Uterus (tissue), 4 donors: ENCODE results near the gene RPS15. TPM values are rescaled to one million over a fixed set of nuclear protein-coding genes. Genes with fewer than 3 reads are reported as not detected.

Experiments used
- DNase-seq, 2 donors: peaks; one replicate each; pipeline ENCODE4 v3.0.0-alpha.2; 2019 to 2020
- H3K27ac ChIP-seq, 2 donors: fragments of 200-600 bp; sonication (generic); 1 replicate in 1 of 2; 2 replicates in 1 of 2; pipeline ENCODE4 v1.5.1; 2016 to 2018
- H3K27me3 ChIP-seq, 2 donors: fragments of 200-600 bp; sonication (generic); one replicate each; pipeline ENCODE4 v1.5.1; 2018 to 2019; ENCODE audit warnings: control low read depth in 1 of 2
- H3K36me3 ChIP-seq, 2 donors: fragments of 200-600 bp; sonication (generic); one replicate each; pipeline ENCODE4 v1.5.1; 2019; ENCODE audit warnings: control low read depth in 1 of 2
- H3K4me1 ChIP-seq, 2 donors: fragments of 200-600 bp; sonication (generic); one replicate each; pipeline ENCODE4 v1.5.1; 2018 to 2019; ENCODE audit warnings: control low read depth in 1 of 2
- H3K4me3 ChIP-seq, 2 donors: fragments of 200-600 bp; sonication (generic); 1 replicate in 1 of 2; 2 replicates in 1 of 2; pipeline ENCODE4 v1.5.1; 2018 to 2019; ENCODE audit warnings: mild to moderate bottlenecking in 1 of 2
- H3K9me3 ChIP-seq, 2 donors: fragments of 200-600 bp; sonication (generic); one replicate each; pipeline ENCODE4 v1.5.1; 2019; ENCODE audit warnings: control low read depth in 1 of 2
- CTCF ChIP-seq, 4 experiments: fragments of 200-600 bp in 2 of 4; fragments of 450-650 bp in 2 of 4; sonication (generic) in 2 of 4; IDR thresholded peaks; one replicate each; pipeline ENCODE4 v1.5.1; 2016 to 2019; ENCODE audit warnings: antibody characterized with exemption in 4 of 4, mild to moderate bottlenecking in 2 of 4, moderate library complexity in 1 of 4
- POLR2A ChIP-seq, 2 donors: fragments of 450-650 bp; IDR thresholded peaks; one replicate each; pipeline ENCODE4 v1.6.1; 2016; ENCODE audit warnings: antibody characterized with exemption in 2 of 2, mild to moderate bottlenecking in 1 of 2, moderate library complexity in 1 of 2
- intact Hi-C: fragments of 100-400 bp; cut with DNase I; formaldehyde crosslinking; loops from one replicate; pipeline ENCODE4 v1.15.1; 2023; ENCODE audit warnings: low total_unique reads
- total RNA-seq, 4 donors: library from RNA; depleted of rRNA in 3 of 4; stranded (reverse); fragments of >200 nt in 3 of 4; gene quantifications; one replicate each; pipeline versions ENCODE4 v1.1.0 to v1.2.4, GENCODE V29; 2014 to 2023
- donor health status: DM: yes; HTN: yes; CAD: no.

The RPS15 gene
- total RNA-seq, 4 donors from 2014 or later: 648 to 5,728 (median 1,854) TPM

- Histone ChIP-seq H3K36me3 (no peaks in the 10 kb centered on the region), H3K27me3 (no peaks in the 10 kb centered on the region), H3K4me3 (no peak overlapping the region), H3K9me3 (no peaks in the 10 kb centered on the region), H3K27ac (no peak overlapping the region), H3K4me1 (peaks cover 0 to 22% of the 10 kb centered on the region in 2 donors)
- intact Hi-C loops: no loop called here
- TF ChIP-seq POLR2A (IDR thresholded peaks at IDR 0.05) (no peak), CTCF (IDR thresholded peaks at IDR 0.05) (no peak)
- DNase-seq: no peak
Measured at GRCh38 chr19:1399079-1399478, 39.1 kb upstream of the RPS15 start.

GRCh38 chr19:1399745-1400144 lies 38.5 kb upstream of the RPS15 start:
- no peak overlapping the region for H3K27ac ChIP-seq
- H3K4me1 ChIP-seq: peaks cover 0 to 22% of the 10 kb centered on the region in 2 donors
- no peaks in the 10 kb centered on the region for H3K27me3 ChIP-seq
- intact Hi-C loops: no loop called here
- no peak for DNase-seq
- H3K36me3 ChIP-seq: no peaks in the 10 kb centered on the region
- H3K9me3 ChIP-seq: no peaks in the 10 kb centered on the region
- no peak overlapping the region for H3K4me3 ChIP-seq
- TF ChIP-seq CTCF (IDR thresholded peaks at IDR 0.05): no peak
- no peak for TF ChIP-seq POLR2A (IDR thresholded peaks at IDR 0.05)

- TF ChIP-seq POLR2A (IDR thresholded peaks at IDR 0.05): no peak
- no peak for TF ChIP-seq CTCF (IDR thresholded peaks at IDR 0.05)
- intact Hi-C loops: no loop called here
- Histone ChIP-seq H3K27me3 (no peaks in the 10 kb centered on the region), H3K36me3 (no peaks in the 10 kb centered on the region), H3K27ac (peak overlapping the region in 1 of 2 donors; percentile 7), H3K4me1 (peaks cover 0 to 22% of the 10 kb centered on the region in 2 donors), H3K4me3 (peak overlapping the region; percentile 28 to 49), H3K9me3 (no peaks in the 10 kb centered on the region)
- no peak for DNase-seq
Measured at GRCh38 chr19:1400281-1401137, 37.7 kb upstream of the RPS15 start.

GRCh38 chr19:1401138-1401888 lies 36.9 kb upstream of the RPS15 start, which contains the start of gene GAMT:
Gene GAMT, minus strand, starts transcription at chr19:1401542. Its CDS starts 66 bp downstream, at chr19:1401476.
- intact Hi-C loops: no loop called here
- peak in 1 of 2 donors; percentile 23 for TF ChIP-seq POLR2A (IDR thresholded peaks at IDR 0.05)
- peak; percentile 26 to 65 (median 48) for TF ChIP-seq CTCF (IDR thresholded peaks at IDR 0.05)
- no peak for DNase-seq
- no peaks in the 10 kb centered on the region for H3K36me3 ChIP-seq
- H3K9me3 ChIP-seq: no peaks in the 10 kb centered on the region
- no peaks in the 10 kb centered on the region for H3K27me3 ChIP-seq
- H3K27ac ChIP-seq: peak within 1 kb of the TSS in 1 of 2 donors; percentile 13
- H3K4me1 ChIP-seq: peaks cover 0 to 18% of the 10 kb centered on the region in 2 donors
- H3K4me3 ChIP-seq: peak within 1 kb of the TSS; percentile 28 to 49

- no peaks in the 10 kb centered on the region for H3K9me3 ChIP-seq
- H3K27ac ChIP-seq: no peak overlapping the region
- H3K4me1 ChIP-seq: peaks cover 0 to 18% of the 10 kb centered on the region in 2 donors
- TF ChIP-seq POLR2A (IDR thresholded peaks at IDR 0.05): no peak
- TF ChIP-seq CTCF (IDR thresholded peaks at IDR 0.05): no peak
- H3K27me3 ChIP-seq: no peaks in the 10 kb centered on the region
- H3K4me3 ChIP-seq: peak overlapping the region in 1 of 2 donors; percentile 49
- intact Hi-C loops: no loop called here
- DNase-seq: no peak
- H3K36me3 ChIP-seq: no peaks in the 10 kb centered on the region
Measured at GRCh38 chr19:1401889-1402217, 36.3 kb upstream of the RPS15 start.
